ENCODE data around the gene IL17B.

The IL17B gene

GRCh38 chr5:149352169-149352568 lies 26.9 kb downstream of the IL17B start:
- DNase-seq: no peak

- DNase-seq: no peak
These were observed 29.7 kb downstream of the IL17B start for GRCh38 chr5:149349382-149349781.

- no peak for DNase-seq
These were observed 30.6 kb downstream of the IL17B start for GRCh38 chr5:149348518-149348917.

GRCh38 chr5:149345892-149346222 lies 33.2 kb downstream of the IL17B start:
- no peak for DNase-seq

- DNase-seq: peak; percentile 76
These were observed 33.8 kb downstream of the IL17B start, which contains the start of gene GRPEL2 for GRCh38 chr5:149345147-149345891. Gene GRPEL2 (plus strand): TSS chr5:149345499. CDS start chr5:149345540, 41 bp downstream.

- DNase-seq: no peak
These were observed 34.9 kb downstream of the IL17B start for GRCh38 chr5:149344151-149344550.

- no peak for DNase-seq
These were observed 37.2 kb downstream of the IL17B start for GRCh38 chr5:149341876-149342275.

- no peak for DNase-seq
These were observed 38.2 kb downstream of the IL17B start for GRCh38 chr5:149340920-149341319.

GRCh38 chr5:149338364-149338763 lies 40.7 kb downstream of the IL17B start:
- no peak for DNase-seq

- DNase-seq: no peak
These were observed 41.4 kb downstream of the IL17B start for GRCh38 chr5:149337736-149338135.

- no peak for DNase-seq
These were observed 45.2 kb downstream of the IL17B start for GRCh38 chr5:149333711-149334443.

GRCh38 chr5:149328177-149328576 lies 50.9 kb downstream of the IL17B start:
- DNase-seq: no peak

GRCh38 chr5:149326611-149327010 lies 52.5 kb downstream of the IL17B start:
- DNase-seq: no peak

- DNase-seq: no peak
These were observed 53.2 kb downstream of the IL17B start for GRCh38 chr5:149325894-149326293.

GRCh38 chr5:149325166-149325735 lies 53.8 kb downstream of the IL17B start:
- no peak for DNase-seq

GRCh38 chr5:149324641-149325040 lies 54.5 kb downstream of the IL17B start:
- no peak for DNase-seq

Data from activated CD4-positive, alpha-beta T cell treated with anti-CD3 and anti-CD28 coated beads for 1 hour (primary cell).